Hepatocyte (in vitro differentiated cells): ENCODE results near the gene CEMIP2. TPM values are rescaled to one million over a fixed set of nuclear protein-coding genes. Genes with fewer than 3 reads are reported as not detected.

ENCODE experiments used
- DNase-seq: peaks from one replicate; pipeline ENCODE4 v3.0.0-alpha.2; 2016; ENCODE audit warnings: low spot score
- H2AFZ ChIP-seq: fragments of 200-600 bp; sonication (generic); 2 replicates; pipeline ENCODE4 v1.6.0; 2016; ENCODE audit warnings: antibody characterized with exemption, mild to moderate bottlenecking
- H3K27ac ChIP-seq: fragments of 200-600 bp; sonication (generic); 2 replicates; pipeline ENCODE4 v1.5.1; 2016; ENCODE audit warnings: mild to moderate bottlenecking
- H3K27me3 ChIP-seq: fragments of 200-600 bp; sonication (generic); 2 replicates; pipeline ENCODE4 v1.6.1; 2016
- H3K36me3 ChIP-seq: fragments of 200-600 bp; sonication (generic); replicated peaks from 2 replicates; pipeline ENCODE4 v1.5.1; 2016; ENCODE audit warnings: low read depth; ENCODE audit not compliant: insufficient read depth
- H3K4me1 ChIP-seq: fragments of 200-600 bp; sonication (generic); 2 replicates; pipeline ENCODE4 v1.5.1; 2016; ENCODE audit warnings: mild to moderate bottlenecking, moderate library complexity; ENCODE audit not compliant: insufficient read depth
- H3K4me2 ChIP-seq: fragments of 200-600 bp; sonication (generic); 2 replicates; pipeline ENCODE4 v1.6.0; 2016
- H3K4me3 ChIP-seq: fragments of 200-600 bp; sonication (generic); 2 replicates; pipeline ENCODE4 v1.5.1; 2016; ENCODE audit warnings: mild to moderate bottlenecking
- H3K79me2 ChIP-seq: fragments of 200-600 bp; sonication (generic); 2 replicates; pipeline ENCODE4 v1.6.0; 2017; ENCODE audit warnings: mild to moderate bottlenecking
- H3K9me2 ChIP-seq: fragments of 200-600 bp; sonication (generic); replicated peaks from 2 replicates; pipeline ENCODE4 v1.6.0; 2017; ENCODE audit warnings: mild to moderate bottlenecking; ENCODE audit not compliant: insufficient read depth
- H3K9me3 ChIP-seq: fragments of 200-600 bp; sonication (generic); 2 replicates; pipeline ENCODE4 v1.5.1; 2016; ENCODE audit warnings: low read depth, mild to moderate bottlenecking
- H4K20me1 ChIP-seq: fragments of 200-600 bp; sonication (generic); 2 replicates; pipeline ENCODE4 v1.6.0; 2016; ENCODE audit warnings: mild to moderate bottlenecking; ENCODE audit not compliant: insufficient read depth, poor library complexity, severe bottlenecking
- EZH2 ChIP-seq: fragments of 200-600 bp; sonication (generic); IDR thresholded peaks from 2 replicates; pipeline ENCODE4 v1.6.1; 2016; ENCODE audit warnings: antibody characterized with exemption, mild to moderate bottlenecking, borderline replicate concordance
- EZH2phosphoT487 ChIP-seq: fragments of 200-600 bp; sonication (generic); IDR thresholded peaks from one replicate; pipeline ENCODE4 v1.6.1; 2018; ENCODE audit warnings: antibody characterized with exemption, mild to moderate bottlenecking, low read depth, moderate library complexity; ENCODE audit not compliant: unreplicated experiment, severe bottlenecking
- WGBS: methylation state at CpG from one replicate; pipeline ENCODE4 v1.1.6; 2016; ENCODE audit warnings: low lambda C conversion rate; ENCODE audit errors: missing lambda C conversion rate; 5-methylcytosine and 5-hydroxymethylcytosine counted together
- polyA plus RNA-seq: library from polyadenylated mRNA; unstranded; fragments of >200 nt; fragmentation: Nextera tagmentation; extraction: Ambion mirVana; gene quantifications from 2 replicates; pipeline ENCODE4 v1.2.1, GENCODE V29; 2016
- total RNA-seq: library from RNA; depleted of rRNA; stranded (reverse); fragments of >200 nt; gene quantifications from 2 replicates; pipeline ENCODE4 v1.2.3, GENCODE V29; 2014
- TF ChIP-seq, protein P1 (sequence below): fragments of 200-600 bp; sonication (generic); IDR thresholded peaks from 2 replicates; pipeline ENCODE4 v1.5.1; 2016; ENCODE audit warnings: antibody characterized with exemption, mild to moderate bottlenecking; ENCODE audit not compliant: poor library complexity

Gene CEMIP2
- total and polyA plus RNA-seq, 2 experiments from 2014 or later: 45.2 to 94.2 TPM

DNA sequence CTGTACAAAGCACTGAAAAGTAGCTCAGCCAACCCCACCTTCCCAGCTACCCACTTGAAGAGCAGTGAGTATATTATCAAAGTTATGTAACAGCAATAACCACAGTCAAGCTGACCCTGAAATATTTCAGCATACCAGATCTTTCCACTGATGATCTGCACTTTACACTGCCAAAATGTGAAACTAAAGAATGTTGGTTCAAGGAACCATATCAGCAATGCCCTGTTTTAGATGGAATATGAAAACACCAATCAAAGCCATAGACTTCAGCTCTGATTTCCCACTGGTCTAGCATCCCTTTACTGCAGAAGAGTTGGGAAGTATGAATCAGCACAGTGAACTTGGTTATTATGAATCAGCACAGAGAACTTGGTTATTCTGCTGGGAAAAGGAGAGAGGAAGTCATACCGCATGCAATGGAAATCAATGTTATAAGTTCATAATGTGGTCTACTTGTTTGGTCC, 20.0 kb downstream of the CEMIP2 start:
- Histone ChIP-seq H3K4me1 (peaks cover 17% of the 10 kb centered on the region), H3K36me3 (no peaks in the 10 kb centered on the region), H2AFZ (no peak overlapping the region), H4K20me1 (peaks cover 9% of the 10 kb centered on the region), H3K9me2 (no peaks in the 10 kb centered on the region), H3K4me3 (no peak overlapping the region), H3K4me2 (no peak overlapping the region), H3K27me3 (no peaks in the 10 kb centered on the region), H3K79me2 (peaks cover 95% of the 10 kb centered on the region), H3K27ac (no peak overlapping the region), H3K9me3 (no peaks in the 10 kb centered on the region)
- DNase-seq: no peak
- TF ChIP-seq, protein P1, sequence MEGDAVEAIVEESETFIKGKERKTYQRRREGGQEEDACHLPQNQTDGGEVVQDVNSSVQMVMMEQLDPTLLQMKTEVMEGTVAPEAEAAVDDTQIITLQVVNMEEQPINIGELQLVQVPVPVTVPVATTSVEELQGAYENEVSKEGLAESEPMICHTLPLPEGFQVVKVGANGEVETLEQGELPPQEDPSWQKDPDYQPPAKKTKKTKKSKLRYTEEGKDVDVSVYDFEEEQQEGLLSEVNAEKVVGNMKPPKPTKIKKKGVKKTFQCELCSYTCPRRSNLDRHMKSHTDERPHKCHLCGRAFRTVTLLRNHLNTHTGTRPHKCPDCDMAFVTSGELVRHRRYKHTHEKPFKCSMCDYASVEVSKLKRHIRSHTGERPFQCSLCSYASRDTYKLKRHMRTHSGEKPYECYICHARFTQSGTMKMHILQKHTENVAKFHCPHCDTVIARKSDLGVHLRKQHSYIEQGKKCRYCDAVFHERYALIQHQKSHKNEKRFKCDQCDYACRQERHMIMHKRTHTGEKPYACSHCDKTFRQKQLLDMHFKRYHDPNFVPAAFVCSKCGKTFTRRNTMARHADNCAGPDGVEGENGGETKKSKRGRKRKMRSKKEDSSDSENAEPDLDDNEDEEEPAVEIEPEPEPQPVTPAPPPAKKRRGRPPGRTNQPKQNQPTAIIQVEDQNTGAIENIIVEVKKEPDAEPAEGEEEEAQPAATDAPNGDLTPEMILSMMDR: no peak
- no peak for TF ChIP-seq EZH2phosphoT487
- no peak for TF ChIP-seq EZH2
- WGBS: 100% methylated on average over 1 of the region's 1 CpG

DNA sequence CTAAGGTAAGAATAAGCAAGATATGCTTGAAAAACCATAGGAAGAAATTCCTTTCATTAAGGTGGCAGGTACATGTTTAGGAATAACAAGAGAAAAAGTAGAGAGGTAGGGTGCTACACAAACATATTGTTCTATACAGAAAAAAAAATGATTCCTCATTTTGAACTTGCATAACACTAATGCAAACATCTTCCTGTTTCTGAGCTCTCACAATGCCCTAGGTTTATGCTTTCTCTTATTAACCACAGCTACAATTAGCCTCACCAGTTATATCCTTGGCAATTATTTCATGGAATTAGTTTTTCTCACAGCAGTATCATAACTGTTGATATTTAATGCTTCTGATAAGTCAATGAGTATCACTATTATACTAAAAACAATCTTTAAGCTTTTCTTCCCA, 20.7 kb downstream of the CEMIP2 start:
- H3K4me2 ChIP-seq: no peak overlapping the region
- no peak overlapping the region for H3K4me3 ChIP-seq
- H3K79me2 ChIP-seq: peaks cover 94% of the 10 kb centered on the region
- H2AFZ ChIP-seq: no peak overlapping the region
- no peaks in the 10 kb centered on the region for H3K27me3 ChIP-seq
- peaks cover 9% of the 10 kb centered on the region for H4K20me1 ChIP-seq
- H3K36me3 ChIP-seq: no peaks in the 10 kb centered on the region
- no peak for DNase-seq
- no peak for TF ChIP-seq EZH2phosphoT487
- TF ChIP-seq, protein P1: no peak
- TF ChIP-seq EZH2: no peak
- no peaks in the 10 kb centered on the region for H3K9me2 ChIP-seq
- peaks cover 24% of the 10 kb centered on the region for H3K4me1 ChIP-seq
- H3K27ac ChIP-seq: no peak overlapping the region
- no peaks in the 10 kb centered on the region for H3K9me3 ChIP-seq

DNA sequence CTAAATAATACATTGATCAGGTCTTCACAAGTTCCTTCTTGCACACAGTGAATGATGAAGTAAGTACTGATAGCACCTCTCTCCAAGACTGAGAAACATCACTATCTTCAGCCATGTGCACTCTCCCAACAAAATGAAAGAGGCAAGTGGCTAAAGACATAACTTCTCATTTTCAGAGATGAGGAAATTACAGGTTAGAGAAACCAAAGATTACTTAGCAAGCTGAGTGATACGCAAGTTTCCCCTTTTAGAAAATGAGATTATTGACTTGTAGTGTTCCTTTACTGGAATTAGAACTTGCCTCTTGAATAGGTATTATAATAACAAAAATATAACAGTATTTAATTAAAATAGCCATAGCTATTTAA, 21.6 kb downstream of the CEMIP2 start:
- Histone ChIP-seq H3K4me2 (no peak overlapping the region), H4K20me1 (peaks cover 6% of the 10 kb centered on the region), H3K27me3 (no peaks in the 10 kb centered on the region), H3K4me3 (no peak overlapping the region), H3K9me2 (no peaks in the 10 kb centered on the region), H3K4me1 (peaks cover 27% of the 10 kb centered on the region), H3K79me2 (peaks cover 87% of the 10 kb centered on the region), H3K36me3 (no peaks in the 10 kb centered on the region), H3K9me3 (no peaks in the 10 kb centered on the region), H2AFZ (no peak overlapping the region), H3K27ac (no peak overlapping the region)
- TF ChIP-seq, protein P1: no peak
- TF ChIP-seq EZH2phosphoT487 (no peak), EZH2 (no peak)
- DNase-seq: no peak
- 93% methylated on average over 1 of the region's 1 CpG for WGBS

DNA sequence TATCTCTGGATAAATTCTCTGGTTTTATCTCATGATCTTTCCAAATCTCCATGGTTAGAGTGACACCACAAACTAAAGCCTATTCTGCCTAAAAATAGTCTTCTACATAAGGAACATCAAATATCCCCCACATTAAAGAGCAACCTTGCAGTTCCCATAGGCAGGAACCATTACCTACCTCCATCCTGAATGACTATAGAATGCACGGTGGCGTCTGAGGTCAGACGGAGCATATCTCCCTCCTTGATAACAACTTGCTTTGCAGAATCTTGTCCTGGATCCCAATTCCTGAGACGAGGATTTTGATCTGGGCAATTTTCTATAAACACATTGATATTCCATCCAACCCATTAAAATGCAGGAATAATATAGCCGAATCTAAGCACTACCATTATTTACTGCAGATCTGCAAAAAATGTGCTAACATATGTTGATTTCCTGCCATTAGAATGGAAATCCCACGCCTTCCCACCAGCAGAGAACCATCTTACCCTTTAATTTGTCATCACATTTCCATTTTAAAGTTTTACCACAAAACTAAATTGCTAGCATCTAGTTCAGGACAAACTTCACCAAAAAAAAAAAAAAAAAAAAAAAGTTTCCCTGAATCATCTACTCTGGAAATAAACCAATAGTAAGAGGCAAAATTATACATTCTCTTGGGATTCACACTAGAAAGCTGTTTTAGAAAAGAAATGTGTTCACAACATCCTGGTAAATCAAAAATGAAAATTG, 22.1 kb downstream of the CEMIP2 start:
- H3K4me2 ChIP-seq: no peak overlapping the region

More for the DNA sequence above, 22.1 kb downstream of the CEMIP2 start:
- no peaks in the 10 kb centered on the region for H3K36me3 ChIP-seq
- peaks cover under 1% of the 10 kb centered on the region for H4K20me1 ChIP-seq
- WGBS: 86% methylated on average over 6 of the region's 6 CpGs
- TF ChIP-seq EZH2phosphoT487 (no peak), EZH2 (no peak)
- TF ChIP-seq, protein P1: no peak
- DNase-seq: no peak
- no peaks in the 10 kb centered on the region for H3K9me3 ChIP-seq
- H3K4me3 ChIP-seq: no peak overlapping the region
- H3K27ac ChIP-seq: no peak overlapping the region
- H3K9me2 ChIP-seq: no peaks in the 10 kb centered on the region
- H2AFZ ChIP-seq: no peak overlapping the region
- no peaks in the 10 kb centered on the region for H3K27me3 ChIP-seq
- H3K79me2 ChIP-seq: peaks cover 86% of the 10 kb centered on the region
- H3K4me1 ChIP-seq: peaks cover 27% of the 10 kb centered on the region
